Suprapubic skin (tissue), 4 donors: ENCODE data around the gene LARGE1. TPM values are rescaled to one million over a fixed set of nuclear protein-coding genes. Genes with fewer than 3 reads are reported as not detected.

Experiments used
- DNase-seq, 2 donors: peaks; one replicate each; pipeline ENCODE4 v3.0.0-alpha.2; 2019; ENCODE audit warnings: low spot score in 2 of 2
- H3K27ac ChIP-seq: fragments of 200-600 bp; sonication (generic); one replicate; pipeline ENCODE4 v1.5.1; 2019
- H3K27me3 ChIP-seq: fragments of 200-600 bp; sonication (generic); one replicate; pipeline ENCODE4 v1.5.1; 2019
- H3K36me3 ChIP-seq: fragments of 200-600 bp; sonication (generic); one replicate; pipeline ENCODE4 v1.5.1; 2019
- H3K4me1 ChIP-seq: fragments of 200-600 bp; sonication (generic); one replicate; pipeline ENCODE4 v1.5.1; 2019
- H3K4me3 ChIP-seq: fragments of 200-600 bp; sonication (generic); one replicate; pipeline ENCODE4 v1.5.1; 2019; ENCODE audit warnings: mild to moderate bottlenecking
- H3K9me3 ChIP-seq: fragments of 200-600 bp; sonication (generic); one replicate; pipeline ENCODE4 v1.5.1; 2019
- EP300 ChIP-seq: sonication (generic); formaldehyde crosslinking; IDR thresholded peaks from one replicate; pipeline ENCODE4 v1.6.1; 2017; ENCODE audit warnings: antibody characterized with exemption
- POLR2A ChIP-seq, 2 donors: fragments of 450-650 bp; IDR thresholded peaks; one replicate each; pipeline ENCODE4 v1.6.1; 2017; ENCODE audit warnings: antibody characterized with exemption in 2 of 2, mild to moderate bottlenecking in 2 of 2, moderate library complexity in 2 of 2
- POLR2AphosphoS5 ChIP-seq, 3 donors: sonication (generic); formaldehyde crosslinking; IDR thresholded peaks; one replicate each; pipeline ENCODE4 v1.6.1; 2017; ENCODE audit warnings: antibody characterized with exemption in 3 of 3
- WGBS: methylation state at CpG from one replicate; pipeline ENCODE4 v1.1.5; 2018; 5-methylcytosine and 5-hydroxymethylcytosine counted together
- total RNA-seq, 4 donors: library from RNA; depleted of rRNA; stranded (reverse); fragments of >200 nt; gene quantifications; one replicate each; pipeline ENCODE4 v1.1.0, GENCODE V29; 2016
- TF ChIP-seq, protein P1 (sequence below), 2 donors: fragments of 200-600 bp in 1 of 2; fragments of 450-650 bp in 1 of 2; sonication (generic) in 1 of 2; IDR thresholded peaks; one replicate each; pipeline ENCODE4 v1.5.1; 2016 to 2019; ENCODE audit warnings: antibody characterized with exemption in 2 of 2, mild to moderate bottlenecking in 1 of 2, moderate library complexity in 1 of 2

The LARGE1 gene
- total RNA-seq, 4 donors from 2014 or later: 12.1 to 41.6 (median 21.1) TPM

DNA sequence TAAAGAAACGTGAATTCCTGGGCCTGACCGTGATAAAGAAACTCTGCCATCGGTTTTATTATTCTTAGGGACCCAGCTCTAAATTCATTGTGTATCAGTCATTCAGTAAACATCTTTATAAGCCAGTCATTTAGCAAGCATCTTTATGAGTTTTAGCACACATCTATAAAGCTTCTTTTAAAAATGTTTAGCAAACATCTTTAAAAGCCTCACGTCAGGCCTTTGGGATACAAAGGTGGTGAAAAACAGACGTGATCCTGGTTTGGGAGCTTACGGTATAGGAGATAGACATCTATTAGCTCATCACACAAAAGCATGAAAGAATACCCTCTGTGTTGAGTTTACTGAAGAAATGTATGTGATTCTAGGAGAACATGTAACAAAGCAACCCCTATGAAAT is 320.2 kb downstream of the LARGE1 start:
- no peak overlapping the region for H3K4me3 ChIP-seq
- H3K9me3 ChIP-seq: no peaks in the 10 kb centered on the region
- no peak for DNase-seq
- TF ChIP-seq POLR2A (IDR thresholded peaks at IDR 0.05): no peak
- WGBS: 95% methylated on average over 6 of the region's 6 CpGs
- peaks cover 3% of the 10 kb centered on the region for H3K36me3 ChIP-seq
- no peak overlapping the region for H3K27ac ChIP-seq
- no peaks in the 10 kb centered on the region for H3K27me3 ChIP-seq
- H3K4me1 ChIP-seq: peaks cover 5% of the 10 kb centered on the region

DNA sequence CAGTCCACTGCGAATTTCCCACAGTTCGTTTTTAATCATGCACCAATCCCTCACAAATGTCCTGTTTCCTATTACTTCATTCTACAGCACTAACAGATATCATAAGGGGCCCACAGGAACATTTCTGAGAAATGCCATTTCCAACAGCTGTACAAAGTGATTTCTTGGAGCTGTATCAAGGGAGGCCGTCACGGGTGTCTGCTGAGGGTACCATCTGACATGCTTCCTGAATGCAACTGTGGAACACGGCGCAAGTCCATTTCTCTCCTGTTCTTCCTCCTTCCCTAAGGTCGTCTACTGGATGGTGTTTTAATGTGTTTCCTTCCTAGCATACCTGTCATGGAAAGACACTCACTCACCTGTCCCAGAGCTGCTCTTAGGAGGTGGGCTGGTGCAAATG is 320.7 kb downstream of the LARGE1 start:
- Histone ChIP-seq H3K36me3 (peaks cover 3% of the 10 kb centered on the region), H3K9me3 (no peaks in the 10 kb centered on the region), H3K4me3 (no peak overlapping the region), H3K4me1 (no peaks in the 10 kb centered on the region), H3K27ac (no peak overlapping the region), H3K27me3 (no peaks in the 10 kb centered on the region)
- TF ChIP-seq, protein P1, sequence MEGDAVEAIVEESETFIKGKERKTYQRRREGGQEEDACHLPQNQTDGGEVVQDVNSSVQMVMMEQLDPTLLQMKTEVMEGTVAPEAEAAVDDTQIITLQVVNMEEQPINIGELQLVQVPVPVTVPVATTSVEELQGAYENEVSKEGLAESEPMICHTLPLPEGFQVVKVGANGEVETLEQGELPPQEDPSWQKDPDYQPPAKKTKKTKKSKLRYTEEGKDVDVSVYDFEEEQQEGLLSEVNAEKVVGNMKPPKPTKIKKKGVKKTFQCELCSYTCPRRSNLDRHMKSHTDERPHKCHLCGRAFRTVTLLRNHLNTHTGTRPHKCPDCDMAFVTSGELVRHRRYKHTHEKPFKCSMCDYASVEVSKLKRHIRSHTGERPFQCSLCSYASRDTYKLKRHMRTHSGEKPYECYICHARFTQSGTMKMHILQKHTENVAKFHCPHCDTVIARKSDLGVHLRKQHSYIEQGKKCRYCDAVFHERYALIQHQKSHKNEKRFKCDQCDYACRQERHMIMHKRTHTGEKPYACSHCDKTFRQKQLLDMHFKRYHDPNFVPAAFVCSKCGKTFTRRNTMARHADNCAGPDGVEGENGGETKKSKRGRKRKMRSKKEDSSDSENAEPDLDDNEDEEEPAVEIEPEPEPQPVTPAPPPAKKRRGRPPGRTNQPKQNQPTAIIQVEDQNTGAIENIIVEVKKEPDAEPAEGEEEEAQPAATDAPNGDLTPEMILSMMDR (IDR thresholded peaks at IDR 0.05): no peak
- TF ChIP-seq EP300: no peak
- no peak for TF ChIP-seq POLR2AphosphoS5 (IDR thresholded peaks at IDR 0.05)
- no peak for TF ChIP-seq POLR2A (IDR thresholded peaks at IDR 0.05)
- 87% methylated on average over 7 of the region's 7 CpGs for whole genome bisulfite sequencing
- no peak for DNase-seq

DNA sequence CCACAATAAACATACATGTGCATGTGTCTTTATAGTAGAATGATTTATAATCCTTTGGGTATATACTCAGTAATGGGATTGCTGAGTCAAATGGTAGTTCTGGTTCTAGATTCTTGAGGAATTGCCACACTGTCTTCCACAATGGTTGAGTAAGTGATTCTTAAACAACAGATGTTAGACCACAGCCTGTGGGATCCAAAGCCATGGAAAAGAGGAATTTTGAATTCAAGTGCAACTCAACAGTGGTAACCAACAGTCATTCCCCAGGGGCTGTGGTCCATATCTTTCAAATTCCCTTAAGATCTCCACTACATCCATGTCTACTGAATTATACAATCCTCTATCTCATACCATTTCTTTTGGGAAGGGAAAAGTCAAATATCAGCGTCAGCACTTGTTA is 321.5 kb downstream of the LARGE1 start:
- no peak overlapping the region for H3K4me3 ChIP-seq
- H3K9me3 ChIP-seq: no peaks in the 10 kb centered on the region
- H3K36me3 ChIP-seq: peaks cover 3% of the 10 kb centered on the region
- H3K27ac ChIP-seq: no peak overlapping the region
- no peak for DNase-seq
- TF ChIP-seq EP300 (no peak), POLR2AphosphoS5 (IDR thresholded peaks at IDR 0.05) (no peak), POLR2A (IDR thresholded peaks at IDR 0.05) (no peak)
- TF ChIP-seq, protein P1 (IDR thresholded peaks at IDR 0.05): no peak
- WGBS: 95% methylated on average over 1 of the region's 1 CpG
- H3K4me1 ChIP-seq: no peaks in the 10 kb centered on the region
- H3K27me3 ChIP-seq: no peaks in the 10 kb centered on the region

DNA sequence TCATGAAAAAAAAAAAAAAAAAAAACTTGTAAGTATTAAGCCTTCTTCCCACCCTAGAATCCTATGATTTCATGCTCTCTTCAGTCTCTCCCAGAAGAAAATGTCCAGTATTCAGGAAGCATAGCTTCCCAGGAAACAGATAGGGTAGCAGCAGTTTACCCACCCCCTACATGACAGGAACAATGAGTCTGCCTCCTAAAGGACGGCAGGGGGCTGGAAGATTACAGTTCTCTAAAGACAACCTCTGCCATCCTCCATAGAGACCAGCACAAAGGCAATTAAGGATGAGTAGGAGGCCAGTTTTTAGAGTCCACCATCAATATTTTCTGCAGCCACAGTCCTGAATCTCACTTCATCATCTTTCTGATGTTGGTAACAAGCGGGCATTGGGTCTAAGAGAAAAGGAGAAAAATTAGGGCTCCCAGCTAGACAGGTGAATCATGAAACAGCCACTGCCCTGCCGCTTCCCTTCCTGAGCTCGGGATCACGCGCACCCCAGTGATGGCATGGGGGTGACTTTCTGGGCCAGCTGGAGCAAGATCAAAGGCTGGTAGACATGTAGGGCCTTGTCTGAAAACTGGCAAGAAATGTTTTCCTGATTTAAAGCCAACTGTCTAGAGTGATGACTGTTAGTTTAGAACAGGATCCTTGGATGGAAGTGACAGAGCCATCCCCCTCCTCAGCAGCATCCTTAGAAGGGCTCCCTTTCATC is 322.8 kb downstream of the LARGE1 start:
- TF ChIP-seq POLR2A (IDR thresholded peaks at IDR 0.05): no peak
- TF ChIP-seq, protein P1 (IDR thresholded peaks at IDR 0.05): no peak
- TF ChIP-seq POLR2AphosphoS5 (IDR thresholded peaks at IDR 0.05): no peak
- no peak for TF ChIP-seq EP300
- H3K4me1 ChIP-seq: no peaks in the 10 kb centered on the region
- H3K27ac ChIP-seq: no peak overlapping the region
- 51% methylated on average over 6 of the region's 6 CpGs for WGBS
- no peak for DNase-seq
- no peaks in the 10 kb centered on the region for H3K27me3 ChIP-seq
- no peak overlapping the region for H3K4me3 ChIP-seq
- no peaks in the 10 kb centered on the region for H3K36me3 ChIP-seq
- H3K9me3 ChIP-seq: no peaks in the 10 kb centered on the region

DNA sequence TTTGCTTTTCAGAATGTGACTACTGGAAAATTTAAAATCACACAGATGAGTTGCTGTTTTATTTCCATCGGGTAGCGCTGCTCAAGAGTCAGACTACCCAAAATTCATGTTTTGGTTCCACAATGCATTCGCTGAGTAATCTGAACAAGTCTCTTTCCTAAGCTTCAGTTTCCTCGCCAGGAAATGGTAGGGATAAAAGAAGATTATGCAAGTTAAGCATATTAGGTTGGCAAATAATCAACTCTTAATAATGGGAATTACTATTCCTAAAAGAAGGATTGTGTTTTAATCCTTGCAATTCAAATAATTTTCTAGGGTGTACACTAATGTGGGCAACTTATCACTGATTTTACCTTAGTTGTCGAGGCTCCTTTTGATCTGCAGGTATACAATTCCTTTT is 326.5 kb downstream of the LARGE1 start:
- Histone ChIP-seq H3K9me3 (no peaks in the 10 kb centered on the region), H3K27me3 (no peaks in the 10 kb centered on the region), H3K4me3 (no peak overlapping the region), H3K27ac (no peak overlapping the region), H3K4me1 (no peaks in the 10 kb centered on the region), H3K36me3 (no peaks in the 10 kb centered on the region)
- 93% methylated on average over 5 of the region's 5 CpGs for WGBS
- no peak for TF ChIP-seq EP300
- no peak for TF ChIP-seq POLR2A (IDR thresholded peaks at IDR 0.05)
- TF ChIP-seq POLR2AphosphoS5 (IDR thresholded peaks at IDR 0.05): no peak
- TF ChIP-seq, protein P1 (IDR thresholded peaks at IDR 0.05): no peak
- no peak for DNase-seq

DNA sequence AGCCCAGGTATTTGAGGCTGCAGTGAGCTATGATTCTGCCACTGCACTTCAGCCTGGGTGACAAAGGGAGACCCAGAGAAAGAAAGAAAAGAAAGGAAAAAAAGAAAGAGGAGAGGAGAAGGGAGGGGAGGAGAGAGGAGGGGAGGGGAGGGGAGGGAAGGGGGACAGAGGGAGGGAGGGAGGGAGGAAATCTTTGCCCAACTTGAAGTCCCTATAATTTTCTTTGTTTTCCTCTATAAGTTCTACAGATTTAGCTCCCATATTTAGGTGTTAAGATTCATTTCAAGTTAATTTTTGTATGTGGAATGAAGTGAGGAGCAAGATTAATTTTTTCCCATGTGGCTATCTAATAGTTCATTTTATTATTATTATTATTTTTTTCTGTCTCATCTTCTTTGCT is 328.3 kb downstream of the LARGE1 start:
- Histone ChIP-seq H3K27me3 (no peaks in the 10 kb centered on the region), H3K27ac (no peak overlapping the region), H3K9me3 (no peaks in the 10 kb centered on the region), H3K4me3 (no peak overlapping the region), H3K4me1 (no peaks in the 10 kb centered on the region), H3K36me3 (no peaks in the 10 kb centered on the region)
- TF ChIP-seq EP300 (no peak), POLR2A (IDR thresholded peaks at IDR 0.05) (no peak), POLR2AphosphoS5 (IDR thresholded peaks at IDR 0.05) (no peak)
- TF ChIP-seq, protein P1 (IDR thresholded peaks at IDR 0.05): no peak
- DNase-seq: no peak
